Measurements from ENCODE around the gene MYL7. TPM values are rescaled to one million over a fixed set of nuclear protein-coding genes. Genes with fewer than 3 reads are reported as not detected.

MYL7 gene
- polyA plus RNA-seq (2011; rRNA removed): not detected in 2 replicates
- polyA plus RNA-seq (2012; cell fraction: cytosol; rRNA removed): not detected in 2 replicates
- 0.22 TPM in 1 of 2 replicates, not detected in the other for polyA plus RNA-seq (2012; cell fraction: nucleus; rRNA removed)
- not detected in 3 replicates for polyA plus RNA-seq (2017; fragmentation: RNase III; extraction: RNeasy Plus Mini Kit Qiagen cat#74134 plus additional on column Dnase treatment)
- polyA minus RNA-seq (2011; rRNA and poly(A)+ RNA removed): not detected in 2 replicates

- Histone ChIP-seq H3K27ac (no peak within 1 kb of the TSS), H3K4me1 (no peaks in the 10 kb centered on the region), H3K9me3 (no peaks in the 10 kb centered on the region), H3K4me3 (no peak within 1 kb of the TSS), H3K4me2 (no peak within 1 kb of the TSS)
- no peak for FAIRE-seq
- no peak for DNase-seq (ENCODE audit: low read depth in 1 of 2, low spot score in 1 of 2)
- 64% methylated on average over 6 of the region's 6 CpGs for WGBS (ENCODE audit: missing lambda C conversion rate)
- no peak for ATAC-seq
- TF ChIP-seq MAFK (IDR thresholded peaks at IDR 0.05; ENCODE audit: partially characterized antibody) (no peak), CEBPB (IDR thresholded peaks at IDR 0.05) (no peak), MAZ (IDR thresholded peaks at IDR 0.05; ENCODE audit: borderline replicate concordance, low read depth, low read length) (no peak), TP53 (CRISPR knock-in tag; IDR thresholded peaks at IDR 0.05) (no peak), NPAS2 (CRISPR knock-in tag; IDR thresholded peaks at IDR 0.05; ENCODE audit: borderline replicate concordance) (no peak), E2F6 (IDR thresholded peaks at IDR 0.05; ENCODE audit: borderline replicate concordance, low read depth) (no peak), HOXB13 (CRISPR knock-in tag; IDR thresholded peaks at IDR 0.05; ENCODE audit: low read depth) (no peak), RNF2 (IDR thresholded peaks at IDR 0.05; ENCODE audit: borderline replicate concordance, low read depth) (no peak), JUN (IDR thresholded peaks at IDR 0.05) (no peak), TFCP2L1 (CRISPR knock-in tag; IDR thresholded peaks at IDR 0.05) (no peak), ZFP36 (IDR thresholded peaks at IDR 0.05; ENCODE audit: borderline replicate concordance, partially characterized antibody) (no peak), POLR2A (IDR thresholded peaks at IDR 0.05; ENCODE audit: low read length) (no peak), HOXB5 (CRISPR knock-in tag; IDR thresholded peaks at IDR 0.05) (no peak)
- CTCF ChIA-PET: interaction anchor here (0.7 to 1.8 kb wide), 7 partner anchors 10 to 54 kb away, joined by 3 to 5 read pairs (median 3); partner anchors contain the start of gene POLD2
- POLR2A ChIA-PET: no interaction called here
Observed at GRCh38 chr7:44141221-44141850, at the start of gene MYL7. Gene MYL7, minus strand, starts transcription at chr7:44141332. Its CDS starts 27 bp downstream, at chr7:44141305.

GRCh38 chr7:44189993-44190872 is 49.1 kb upstream of the MYL7 start:
- Histone ChIP-seq H3K4me2 (no peak overlapping the region), H3K4me1 (peaks cover 9% of the 10 kb centered on the region), H3K27ac (no peak overlapping the region), H3K9me3 (no peaks in the 10 kb centered on the region), H3K4me3 (no peak overlapping the region)
- CTCF ChIA-PET: interaction anchor here (1.3 kb wide), 1 partner anchor 59 kb away, joined by 4 read pairs; no protein-coding TSS in a partner anchor
- POLR2A ChIA-PET: no interaction called here
- no peak for ATAC-seq
- no peak for DNase-seq (ENCODE audit: low read depth in 1 of 2, low spot score in 1 of 2)
- TF ChIP-seq KDM5A (IDR thresholded peaks at IDR 0.05) (no peak), GATA3 (IDR thresholded peaks at IDR 0.05; ENCODE audit: borderline replicate concordance) (no peak), HOXB5 (CRISPR knock-in tag; IDR thresholded peaks at IDR 0.05) (no peak), RNF2 (IDR thresholded peaks at IDR 0.05; ENCODE audit: borderline replicate concordance, low read depth) (no peak), ESRRA (IDR thresholded peaks at IDR 0.05; ENCODE audit: borderline replicate concordance, low read length) (no peak), RFX5 (IDR thresholded peaks at IDR 0.05) (no peak), POLR2A (IDR thresholded peaks at IDR 0.05; ENCODE audit: low read length) (no peak), REST (IDR thresholded peaks at IDR 0.05) (no peak), BCL3 (IDR thresholded peaks at IDR 0.05) (no peak), RCOR1 (IDR thresholded peaks at IDR 0.05; ENCODE audit: low read depth, low read length) (no peak), JUN (IDR thresholded peaks at IDR 0.05) (no peak), ZSCAN20 (CRISPR knock-in tag; IDR thresholded peaks at IDR 0.05) (no peak), CEBPB (IDR thresholded peaks at IDR 0.05) (no peak), HOXA7 (CRISPR knock-in tag; IDR thresholded peaks at IDR 0.05) (no peak), SMC3 (IDR thresholded peaks at IDR 0.05) (no peak), HES2 (IDR thresholded peaks at IDR 0.05) (no peak), HEYL (CRISPR knock-in tag; IDR thresholded peaks at IDR 0.05) (no peak)
- 72% methylated on average over 14 of the region's 14 CpGs for WGBS (ENCODE audit: missing lambda C conversion rate)
- FAIRE-seq: peak; percentile 68
